Measurements from ENCODE around the gene PHLDB1.
"Not testable (repeated sequence)": the region's sequence is repeated elsewhere in the genome, so short reads cannot be mapped to it uniquely, and the experiment has no call there.

The PHLDB1 gene

DNA sequence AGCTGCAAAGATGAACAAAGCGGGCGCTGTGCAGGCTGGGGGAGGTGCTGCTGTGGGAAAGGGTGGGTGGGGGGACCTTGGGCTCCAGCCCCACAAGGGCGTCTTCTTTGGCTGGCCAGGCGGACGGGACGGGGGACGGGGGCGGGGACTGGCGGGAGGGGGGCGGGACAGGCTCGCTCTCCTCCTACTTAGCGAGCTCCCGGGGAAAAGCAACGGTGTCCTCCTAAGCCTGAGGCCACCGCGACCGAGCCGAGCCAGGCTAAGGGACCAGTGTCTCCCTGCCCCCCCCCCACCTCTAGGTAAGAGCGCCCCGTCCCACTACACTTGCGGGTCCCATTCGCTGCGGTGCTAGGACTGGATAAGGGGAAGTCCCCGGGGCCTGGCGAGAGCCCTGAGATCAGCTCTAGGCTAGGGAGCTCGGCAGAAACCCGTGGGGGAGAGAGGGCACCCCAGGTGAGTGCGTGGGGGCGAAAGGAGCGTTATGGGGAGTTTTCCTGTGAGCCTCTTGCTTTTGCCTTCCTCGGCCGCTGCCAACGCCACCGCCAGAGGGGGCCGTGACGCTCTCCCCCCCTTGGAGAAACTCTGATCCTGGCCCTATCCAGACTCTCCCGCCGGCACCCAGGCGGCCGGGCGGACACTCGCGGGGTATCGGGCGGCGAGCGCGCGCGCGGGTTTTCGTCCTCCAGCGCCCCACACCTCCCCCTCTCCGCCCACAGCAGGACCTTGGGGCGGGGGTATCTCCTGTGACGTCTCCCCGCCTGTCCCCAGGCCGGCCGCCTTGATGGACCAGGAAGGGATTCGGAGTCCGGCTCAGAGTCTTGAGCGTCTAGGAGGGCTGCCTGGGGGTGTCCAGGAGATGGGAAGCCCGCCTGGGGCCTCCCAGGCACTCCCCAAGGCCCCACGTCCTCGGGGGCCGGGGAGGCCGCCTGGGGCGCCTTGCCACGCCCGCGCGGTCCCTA is at the start of gene PHLDB1:
Gene PHLDB1 (plus strand): TSS at position 215 of the 959 bp plus-strand sequence. CDS start 6,222 bp downstream, outside the sequence.
- peak; percentile 78 for DNase-seq (ENCODE audit: low spot score)

DNA sequence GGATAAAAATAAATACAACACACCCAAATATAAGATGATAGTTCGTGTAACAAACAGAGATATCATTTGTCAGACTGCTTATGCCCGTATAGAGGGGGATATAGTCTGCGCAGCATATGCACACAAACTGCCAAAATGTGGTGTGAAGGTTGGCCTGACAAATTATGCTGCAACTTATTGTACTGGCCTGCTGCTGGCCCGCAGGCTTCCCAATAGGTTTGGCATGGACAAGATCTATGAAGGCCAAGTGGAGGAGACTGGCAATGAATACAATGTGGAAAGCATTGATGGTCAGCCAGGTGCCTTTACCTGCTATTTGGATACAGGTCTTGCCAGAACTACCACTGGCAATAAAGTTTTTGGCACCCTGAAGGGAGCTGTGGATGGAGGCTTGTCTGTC is 46.6 kb upstream of the PHLDB1 start:
- no peak for DNase-seq (ENCODE audit: low spot score)

- no peak for DNase-seq (ENCODE audit: low spot score)
These were observed 42.4 kb upstream of the PHLDB1 start for GRCh38 chr11:118565051-118565450.

GRCh38 chr11:118569670-118570069 is 37.7 kb upstream of the PHLDB1 start:
- DNase-seq (ENCODE audit: low spot score): no peak

GRCh38 chr11:118570787-118571186 is 36.6 kb upstream of the PHLDB1 start:
- no peak for DNase-seq (ENCODE audit: low spot score)

GRCh38 chr11:118571701-118572060 is 35.7 kb upstream of the PHLDB1 start:
- DNase-seq (ENCODE audit: low spot score): not testable (repeated sequence)

- peak; percentile 76 for DNase-seq (ENCODE audit: low spot score)
These were observed 35.1 kb upstream of the PHLDB1 start, which contains the start of gene ARCN1 for GRCh38 chr11:118572061-118572980. ARCN1 (plus strand) TSS chr11:118572409; CDS start chr11:118572548, 139 bp downstream.

- DNase-seq (ENCODE audit: low spot score): peak; percentile 79
These were observed 34.3 kb upstream of the PHLDB1 start for GRCh38 chr11:118572981-118573550.

GRCh38 chr11:118574636-118575035 is 32.8 kb upstream of the PHLDB1 start:
- DNase-seq (ENCODE audit: low spot score): no peak

- not testable (repeated sequence) for DNase-seq (ENCODE audit: low spot score)
These were observed 29.4 kb upstream of the PHLDB1 start for GRCh38 chr11:118577995-118578394.

GRCh38 chr11:118581057-118581456 is 26.4 kb upstream of the PHLDB1 start:
- no peak for DNase-seq (ENCODE audit: low spot score)

DNA sequence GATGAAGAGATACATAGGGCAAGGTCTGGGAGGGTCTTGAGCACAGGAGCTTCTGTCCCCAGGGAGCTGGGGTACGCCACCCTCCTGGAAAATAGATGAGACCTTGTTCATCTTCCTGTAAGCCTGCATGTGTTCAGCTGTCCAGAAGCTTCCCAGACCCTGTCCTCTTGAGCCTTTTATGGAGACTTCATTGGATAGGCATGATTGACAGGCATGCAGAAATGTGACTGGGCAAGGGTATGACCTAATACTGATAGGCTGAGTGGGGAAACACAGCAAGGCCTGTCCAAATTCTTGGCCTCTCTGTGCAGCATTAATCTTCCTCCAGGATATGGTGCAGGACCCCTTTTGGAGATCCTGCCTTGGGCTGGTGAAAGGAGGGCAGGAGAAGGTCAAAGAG is 19.5 kb upstream of the PHLDB1 start:
- DNase-seq (ENCODE audit: low spot score): no peak

DNA sequence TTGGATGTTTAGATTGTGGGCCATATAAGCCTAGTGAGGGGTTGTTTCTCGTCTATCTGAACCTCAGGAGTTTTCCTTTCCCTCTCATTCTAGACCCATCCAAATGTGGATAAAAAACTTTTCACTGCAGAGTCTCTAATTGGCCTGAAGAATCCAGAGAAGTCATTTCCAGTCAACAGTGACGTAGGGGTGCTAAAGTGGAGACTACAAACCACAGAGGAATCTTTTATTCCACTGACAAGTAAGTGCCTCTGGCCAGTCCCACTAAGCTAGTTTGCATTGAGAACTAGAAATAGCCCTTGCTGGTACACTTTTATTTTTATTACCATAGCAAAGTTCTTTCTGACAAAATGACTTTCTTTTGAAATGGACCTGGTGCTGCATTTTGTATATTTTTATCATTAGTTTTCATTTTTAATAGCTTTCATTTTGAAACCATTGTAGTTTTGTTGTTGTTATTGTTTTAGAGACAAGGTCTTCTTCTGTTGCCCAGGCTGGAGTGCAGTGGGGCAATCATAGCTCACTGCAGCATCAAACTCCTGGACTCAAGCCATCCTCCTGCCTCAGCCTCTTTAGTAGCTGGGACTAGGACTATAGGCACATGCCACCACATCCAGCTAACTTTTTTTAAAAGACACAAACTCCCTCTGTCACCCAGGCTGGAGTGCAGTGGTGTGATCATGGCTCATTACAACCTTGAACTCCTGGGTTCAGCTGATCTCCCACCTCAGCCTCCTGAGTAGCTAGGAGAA is 14.6 kb upstream of the PHLDB1 start:
- DNase-seq (ENCODE audit: low spot score): no peak

- DNase-seq (ENCODE audit: low spot score): peak; percentile 34
These were observed 12.4 kb upstream of the PHLDB1 start for GRCh38 chr11:118594984-118595383.

DNA sequence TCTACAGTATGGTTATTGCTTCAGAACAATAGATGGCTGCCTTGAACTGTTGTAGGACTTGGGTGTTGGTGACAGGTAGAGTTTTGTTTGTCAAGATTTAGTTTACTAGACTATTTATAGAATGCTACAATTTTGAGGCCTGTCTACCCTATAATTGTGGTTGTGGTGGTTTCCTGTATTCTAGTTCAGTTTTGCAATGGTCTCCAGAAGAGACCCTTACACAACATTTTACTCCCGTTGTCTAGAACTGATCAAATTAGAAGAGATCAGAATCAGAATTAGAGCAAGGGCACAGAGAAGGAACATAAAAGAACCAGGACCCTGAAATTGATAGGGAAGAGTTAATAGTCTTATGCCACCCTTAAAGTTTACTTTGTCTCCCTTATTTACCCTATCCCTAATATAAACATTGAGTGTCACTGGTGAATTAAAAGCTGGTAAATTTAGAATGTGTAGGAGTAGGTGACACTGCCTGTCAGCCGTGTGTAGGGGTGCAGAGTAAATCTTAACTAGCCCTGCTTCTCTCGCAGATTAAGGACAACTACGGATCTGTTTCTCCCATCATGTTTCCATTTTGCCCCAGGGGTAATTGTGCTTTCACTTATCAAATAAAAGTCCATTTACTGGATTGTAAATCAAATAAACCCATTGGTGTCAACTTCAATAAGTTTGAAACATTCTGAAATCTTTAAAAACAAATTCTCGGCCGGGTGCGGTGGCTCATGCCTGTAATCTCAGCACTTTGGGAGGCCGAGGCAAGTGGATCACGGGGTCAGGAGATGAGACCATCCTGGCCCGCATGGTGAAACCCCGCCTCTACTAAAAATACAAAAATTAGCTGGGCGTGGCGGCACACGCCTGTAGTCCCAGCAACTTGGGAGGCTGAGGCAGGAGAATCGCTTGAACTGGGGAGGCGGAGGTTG is 10.9 kb upstream of the PHLDB1 start:
- no peak for DNase-seq (ENCODE audit: low spot score)

GRCh38 chr11:118597556-118597955 is 9.9 kb upstream of the PHLDB1 start:
- no peak for DNase-seq (ENCODE audit: low spot score)

GRCh38 chr11:118602331-118602730 is 5.1 kb upstream of the PHLDB1 start:
- DNase-seq (ENCODE audit: low spot score): no peak

GRCh38 chr11:118603709-118604108 is 3.7 kb upstream of the PHLDB1 start:
- not testable (repeated sequence) for DNase-seq (ENCODE audit: low spot score)

GRCh38 chr11:118604566-118604965 is 2.8 kb upstream of the PHLDB1 start:
- no peak for DNase-seq (ENCODE audit: low spot score)

- no peak for DNase-seq (ENCODE audit: low spot score)
These were observed 2.1 kb upstream of the PHLDB1 start for GRCh38 chr11:118605116-118605867.

Data from RKO (cell line).